Stimulated activated CD4-positive, alpha-beta T cell treated with anti-CD3 and anti-CD28 coated beads, TNF-alpha, amount 100 ng/mL, for 48 hours (primary cell): ENCODE data around the gene PHACTR3.
A peak's percentile ranks its signal among the peaks of the same experiment; 100 is the strongest.
"Not testable (repeated sequence)": the region's sequence is repeated elsewhere in the genome, so short reads cannot be mapped to it uniquely, and the experiment has no call there.

Experiments
- DNase-seq, 3 donors: peaks; one replicate each; pipeline ENCODE4 v3.0.0-alpha.2; 2020; ENCODE audit warnings: low read depth in 3 of 3

PHACTR3 gene

DNA sequence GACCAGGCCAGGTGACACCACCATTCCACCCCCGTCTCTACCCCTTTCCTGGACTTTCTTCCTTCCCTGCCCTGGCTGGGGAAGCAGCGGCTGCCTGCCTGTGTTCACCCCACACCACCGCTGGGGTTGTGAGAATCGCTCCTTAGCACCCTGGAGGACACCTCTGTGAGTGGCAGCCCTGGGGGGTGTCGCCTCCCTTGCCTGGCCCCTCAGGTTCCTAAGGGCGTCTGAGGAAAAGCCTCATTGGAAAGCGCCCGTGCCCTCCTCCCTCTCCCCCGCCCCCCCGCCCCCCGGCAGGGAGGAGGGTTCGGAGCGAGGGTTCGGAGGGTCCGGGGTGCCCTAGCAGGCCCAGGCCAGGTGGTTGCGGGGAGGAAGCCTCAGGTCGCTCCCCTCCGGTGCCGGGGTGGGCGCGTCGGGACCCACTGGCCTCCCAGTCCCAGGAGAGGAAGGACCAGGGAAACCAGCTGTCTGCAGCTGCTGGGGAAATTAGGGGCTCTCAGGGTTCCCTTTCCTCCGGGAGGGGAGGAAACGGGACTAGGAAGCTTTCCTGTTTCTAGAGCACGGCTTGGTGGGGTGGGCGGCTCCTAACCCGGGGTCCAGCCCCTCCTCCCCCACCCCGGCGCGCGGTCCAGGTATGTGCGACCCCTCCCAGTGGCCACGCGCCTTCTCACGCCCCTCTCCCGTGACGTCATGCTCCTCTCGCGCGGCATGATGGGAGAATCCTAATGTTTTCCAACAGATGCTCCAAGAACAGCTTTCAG is at the start of gene PHACTR3:
Gene PHACTR3, plus strand, starts transcription at position 760 of the 761 bp plus-strand sequence. CDS start 475 bp downstream, outside the sequence.
- no peak for DNase-seq

DNA sequence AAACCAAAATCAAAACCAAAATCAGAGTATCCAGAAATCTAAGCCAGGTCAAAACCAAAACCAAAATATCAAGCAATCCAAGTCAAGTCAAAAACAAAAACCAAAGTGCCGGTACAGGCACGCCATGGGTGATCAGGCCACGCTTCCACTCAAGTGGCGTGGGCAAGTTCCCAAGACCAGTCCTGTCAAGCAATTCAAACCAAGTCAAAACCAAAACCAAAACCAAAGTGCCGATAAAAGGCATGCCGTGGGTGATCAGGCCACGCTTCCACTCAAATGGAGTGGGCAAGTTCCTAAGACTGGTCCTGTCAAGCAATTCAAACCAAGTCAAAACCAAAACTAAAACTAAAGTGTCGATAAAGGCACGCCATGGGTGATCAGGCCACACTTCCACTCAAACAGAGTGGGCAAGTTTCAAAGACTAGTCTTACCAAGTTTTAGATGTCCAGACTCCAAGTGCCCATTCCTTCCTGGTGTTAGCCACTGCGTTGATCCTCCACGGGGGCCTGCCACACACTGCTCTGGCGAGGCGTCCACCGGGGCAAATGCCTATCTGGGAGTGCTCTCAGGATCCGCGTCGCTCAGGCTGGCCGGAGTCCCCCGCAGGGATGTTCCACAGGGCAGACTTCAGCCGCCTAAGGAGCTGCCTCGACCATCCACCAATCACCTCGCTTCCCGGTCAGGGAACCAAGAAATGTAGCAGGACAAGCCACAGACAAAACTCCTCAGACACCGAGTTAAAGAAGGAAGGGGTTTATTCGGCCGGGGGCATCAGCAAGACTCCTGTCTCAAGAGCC is 46.4 kb upstream of the PHACTR3 start:
- not testable (repeated sequence) for DNase-seq

DNA sequence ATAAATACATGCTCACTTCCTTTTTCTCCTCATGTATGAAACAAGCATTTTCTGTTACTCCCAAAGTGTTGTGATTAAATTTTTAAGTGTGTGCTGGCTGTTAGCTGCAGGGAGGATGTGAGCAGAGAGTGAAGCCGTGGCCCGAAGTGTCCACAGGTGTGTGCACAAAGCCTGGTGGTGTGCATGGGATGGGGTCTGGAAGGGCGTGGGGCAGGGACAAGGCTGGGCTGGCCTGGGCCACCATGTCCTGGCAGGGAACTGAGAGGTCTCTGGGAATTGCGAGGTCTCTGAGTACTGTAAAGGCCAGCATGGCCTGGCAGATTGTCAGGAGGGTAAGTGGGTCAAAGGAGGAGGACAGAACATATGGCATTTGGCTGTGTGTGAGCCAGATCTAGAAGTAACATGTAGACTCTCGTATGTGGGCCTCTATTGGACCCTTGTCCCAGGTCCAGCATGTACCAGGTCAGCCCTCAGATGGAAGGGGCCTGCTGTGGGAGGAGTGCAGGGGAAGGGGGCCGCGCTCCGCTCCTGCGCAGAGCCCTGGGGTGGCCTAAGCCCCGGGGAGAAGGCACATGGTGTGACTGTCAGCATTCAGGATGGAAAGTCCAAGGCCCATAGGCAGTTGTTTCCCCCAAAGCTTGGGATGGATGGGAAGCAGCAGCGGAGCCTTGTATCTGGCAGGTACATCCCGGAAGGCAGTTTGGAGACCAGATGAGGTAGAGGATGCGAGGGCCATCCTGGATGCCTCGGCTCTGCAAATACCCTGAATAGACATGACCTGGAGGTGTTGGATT is 45.1 kb upstream of the PHACTR3 start:
- no peak for DNase-seq

DNA sequence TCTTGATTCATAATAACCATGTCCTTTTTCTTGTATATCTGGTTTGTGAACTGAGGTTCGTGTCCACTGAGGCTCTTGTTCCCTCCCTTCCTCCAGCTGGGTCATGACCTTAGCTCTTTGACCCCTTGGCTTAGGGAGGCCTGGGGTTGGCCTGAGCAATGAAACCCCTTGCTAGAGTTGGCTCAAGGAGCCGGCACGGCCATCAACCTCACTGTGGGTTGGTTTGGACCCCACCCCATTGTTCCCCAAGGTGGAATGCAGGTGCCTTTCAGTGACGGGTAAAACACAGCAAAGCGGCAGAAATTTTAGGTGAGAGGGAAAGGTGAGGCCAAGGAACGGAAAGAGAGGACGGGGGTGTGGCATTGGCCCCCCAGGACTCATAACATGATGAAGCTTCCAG is 44.5 kb upstream of the PHACTR3 start:
- no peak for DNase-seq

DNA sequence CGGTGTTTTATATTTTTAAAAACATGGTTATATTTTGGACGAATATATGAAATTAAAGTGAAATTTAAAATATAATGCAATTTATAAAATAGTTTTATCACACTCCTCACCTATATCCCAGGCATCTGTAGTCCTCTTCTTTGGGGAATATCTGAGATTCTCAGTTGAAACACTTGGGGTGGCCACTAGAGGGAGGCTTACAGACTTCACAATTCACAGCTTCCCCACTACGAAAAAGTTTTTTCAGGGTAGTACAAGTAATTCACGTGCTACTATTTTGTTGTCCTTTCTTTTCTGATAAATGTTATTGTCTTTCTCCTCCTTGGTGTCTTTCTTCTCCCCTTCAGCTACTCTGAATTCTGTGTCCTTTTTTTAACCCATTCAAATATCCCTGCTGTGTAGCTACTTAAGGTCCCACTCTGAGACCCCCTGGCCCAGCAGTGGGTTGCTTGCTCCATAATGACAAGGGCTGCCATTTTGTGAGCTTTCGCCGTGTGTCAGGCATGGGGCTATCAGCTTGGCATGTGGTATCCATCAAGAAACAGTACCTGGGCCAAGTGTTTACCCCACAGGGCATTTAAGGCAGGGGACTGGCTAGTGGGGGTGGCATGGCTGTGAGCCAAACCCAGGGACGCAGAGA is 43.6 kb upstream of the PHACTR3 start:
- DNase-seq = no peak

DNA sequence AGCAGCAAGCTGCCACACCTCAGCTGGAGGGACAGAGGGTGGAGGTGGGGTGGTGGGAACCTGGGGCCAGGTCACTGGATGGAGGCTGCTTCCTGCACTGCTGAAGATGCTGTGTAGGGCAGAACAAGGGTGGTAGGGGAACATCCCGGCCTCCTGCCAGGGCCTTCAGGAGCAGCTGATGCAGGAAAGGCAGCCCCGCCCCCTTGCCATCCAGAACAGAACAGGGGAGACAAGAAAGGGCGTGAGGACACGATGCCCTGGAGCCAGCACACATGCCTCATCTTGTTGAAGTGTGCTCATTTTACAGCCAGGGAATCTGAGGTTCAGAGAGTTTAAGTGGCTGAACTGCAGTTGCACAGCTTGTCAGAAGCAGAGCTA is 43.1 kb upstream of the PHACTR3 start:
- no peak for DNase-seq

DNA sequence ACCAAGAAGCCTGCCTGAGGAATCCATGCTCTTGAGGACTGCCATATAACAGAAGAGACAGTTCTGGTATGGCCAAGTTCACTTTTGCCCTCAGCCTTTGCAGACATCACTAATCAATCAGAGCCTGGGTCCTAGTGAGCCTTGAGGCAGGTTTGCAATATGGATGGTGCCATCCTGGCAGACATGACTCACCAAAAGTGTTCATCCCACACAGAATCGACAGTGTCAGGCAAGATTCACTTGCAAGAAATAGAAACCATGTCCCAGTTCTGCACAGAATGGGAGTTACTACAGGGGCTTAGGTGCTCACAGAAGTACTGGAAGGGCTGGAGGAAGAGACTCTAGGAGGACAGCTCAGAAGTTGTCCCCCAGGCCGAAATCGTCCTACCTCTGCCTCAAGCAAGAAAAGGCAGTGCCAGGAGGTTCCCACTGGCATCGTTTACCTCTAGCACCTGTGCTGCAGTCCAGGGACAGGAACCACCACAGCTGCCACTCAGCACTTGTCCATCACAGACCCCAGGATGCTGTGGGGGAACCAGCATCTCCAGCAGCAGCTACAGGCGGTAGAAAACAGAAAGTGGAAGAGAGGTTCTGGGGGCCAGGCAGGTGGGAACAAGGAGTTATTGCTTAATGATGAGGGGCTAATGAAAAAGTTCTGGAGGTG is 42.6 kb upstream of the PHACTR3 start:
- DNase-seq = no peak

DNA sequence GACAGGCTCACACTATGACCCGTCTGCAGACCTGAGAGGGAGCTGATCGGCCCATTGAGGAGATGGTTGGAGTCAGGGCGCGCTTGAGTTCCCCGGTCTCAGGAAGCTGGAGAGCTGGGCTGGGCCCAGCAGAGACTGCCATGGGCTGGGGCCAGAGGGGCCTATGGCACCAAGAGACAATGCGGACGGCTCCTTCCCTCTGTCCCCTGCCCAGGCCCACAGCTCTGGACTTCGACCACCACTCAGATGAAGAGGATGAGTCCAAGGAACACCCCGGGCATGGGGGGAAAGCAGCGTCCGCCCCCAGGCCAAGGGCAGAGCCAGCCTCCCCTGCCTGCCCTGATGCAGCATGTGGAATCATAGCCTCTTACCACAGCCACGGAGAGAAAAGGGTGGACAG is 40.2 kb upstream of the PHACTR3 start:
- no peak for DNase-seq

DNA sequence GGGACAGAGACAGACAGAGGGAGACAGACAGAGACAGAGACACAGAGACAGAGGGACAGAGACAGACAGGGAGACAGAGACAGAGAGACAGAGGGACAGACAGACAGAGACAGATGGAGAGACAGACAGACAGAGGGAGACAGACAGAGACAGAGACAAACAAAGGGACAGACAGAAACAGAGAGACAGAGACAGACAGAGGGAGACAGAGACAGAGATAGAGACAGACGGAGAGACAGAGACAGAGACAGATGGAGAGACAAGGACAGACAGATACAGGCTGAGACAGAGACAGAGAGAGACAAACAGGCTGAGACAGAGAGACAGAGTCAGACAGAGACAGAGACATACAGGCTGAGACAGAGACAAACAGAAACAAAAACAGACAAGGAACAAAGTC is 39.4 kb upstream of the PHACTR3 start:
- DNase-seq = no peak

DNA sequence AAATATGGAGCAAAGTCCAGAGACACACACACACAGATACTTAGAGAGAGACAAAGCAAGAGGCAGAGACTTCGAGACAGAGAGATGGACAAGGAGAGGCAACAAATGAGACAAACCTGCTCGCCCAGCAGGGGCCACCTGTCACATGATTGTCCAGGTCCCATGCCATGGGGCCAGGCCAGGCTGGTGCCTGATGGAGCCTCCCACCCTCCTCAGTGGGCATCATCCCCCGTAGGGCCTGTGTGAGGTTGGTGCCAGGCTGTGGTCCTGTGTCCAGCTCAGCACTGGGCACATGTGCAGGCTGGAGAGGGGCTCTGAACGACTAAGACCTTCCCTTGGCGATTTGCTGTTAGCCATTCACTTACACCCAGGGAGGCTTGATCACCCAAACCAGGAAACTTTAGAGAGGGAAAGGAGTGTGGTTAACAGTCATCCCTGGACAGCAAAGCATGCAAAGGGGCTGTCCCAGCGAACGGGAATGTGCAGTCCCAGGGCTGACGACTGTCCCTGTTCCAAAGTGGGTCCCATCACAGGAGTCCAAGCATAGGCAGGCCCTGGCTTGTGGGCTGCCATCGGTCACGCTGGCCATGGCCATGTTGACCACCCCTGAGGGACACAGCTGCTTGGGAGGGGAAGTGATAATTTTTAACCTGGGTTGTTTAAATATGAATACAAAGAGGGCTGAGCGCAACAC is 38.4 kb upstream of the PHACTR3 start:
- no peak for DNase-seq

DNA sequence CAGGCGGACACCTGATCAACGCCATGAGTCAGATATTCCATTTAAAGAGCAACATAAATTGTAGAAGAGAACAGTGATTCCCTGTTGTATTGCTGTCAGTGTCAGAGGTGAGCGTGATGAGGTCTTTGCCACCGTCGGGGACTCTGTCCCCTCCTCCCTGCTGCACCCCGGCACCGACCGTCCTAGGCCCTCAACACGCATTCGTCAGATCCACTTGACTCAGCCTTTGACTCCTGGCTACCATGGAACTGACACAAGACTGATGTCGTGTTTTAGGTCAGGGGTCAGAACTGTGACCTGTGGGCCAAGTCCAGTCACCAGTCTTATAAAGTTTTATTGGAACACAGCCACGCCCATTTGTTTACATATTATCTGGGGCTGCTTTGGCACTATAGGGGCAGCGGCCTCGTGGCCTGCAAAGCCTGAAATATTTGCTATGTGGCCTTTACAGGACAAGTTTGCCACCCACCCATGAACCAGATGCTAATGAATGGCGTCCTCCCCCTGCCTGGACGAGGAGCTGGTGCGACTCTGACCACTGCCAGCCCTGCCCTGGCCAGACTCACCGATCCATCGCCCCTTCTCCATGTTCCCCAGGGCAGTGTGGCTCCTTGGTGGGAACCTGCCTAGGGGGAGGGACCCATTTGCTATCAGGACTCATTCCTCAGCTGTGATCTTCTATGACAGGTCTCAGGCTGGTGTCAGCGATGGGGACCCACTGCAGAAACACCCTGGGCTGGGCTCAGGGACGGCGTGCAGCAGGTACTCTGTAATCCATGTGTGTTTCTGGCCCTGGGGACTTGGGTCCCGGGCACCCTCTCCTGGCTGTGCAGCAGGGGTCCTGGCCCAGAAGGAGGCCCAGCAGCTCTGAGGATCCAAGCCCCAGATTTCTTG is 37.5 kb upstream of the PHACTR3 start:
- no peak for DNase-seq

DNA sequence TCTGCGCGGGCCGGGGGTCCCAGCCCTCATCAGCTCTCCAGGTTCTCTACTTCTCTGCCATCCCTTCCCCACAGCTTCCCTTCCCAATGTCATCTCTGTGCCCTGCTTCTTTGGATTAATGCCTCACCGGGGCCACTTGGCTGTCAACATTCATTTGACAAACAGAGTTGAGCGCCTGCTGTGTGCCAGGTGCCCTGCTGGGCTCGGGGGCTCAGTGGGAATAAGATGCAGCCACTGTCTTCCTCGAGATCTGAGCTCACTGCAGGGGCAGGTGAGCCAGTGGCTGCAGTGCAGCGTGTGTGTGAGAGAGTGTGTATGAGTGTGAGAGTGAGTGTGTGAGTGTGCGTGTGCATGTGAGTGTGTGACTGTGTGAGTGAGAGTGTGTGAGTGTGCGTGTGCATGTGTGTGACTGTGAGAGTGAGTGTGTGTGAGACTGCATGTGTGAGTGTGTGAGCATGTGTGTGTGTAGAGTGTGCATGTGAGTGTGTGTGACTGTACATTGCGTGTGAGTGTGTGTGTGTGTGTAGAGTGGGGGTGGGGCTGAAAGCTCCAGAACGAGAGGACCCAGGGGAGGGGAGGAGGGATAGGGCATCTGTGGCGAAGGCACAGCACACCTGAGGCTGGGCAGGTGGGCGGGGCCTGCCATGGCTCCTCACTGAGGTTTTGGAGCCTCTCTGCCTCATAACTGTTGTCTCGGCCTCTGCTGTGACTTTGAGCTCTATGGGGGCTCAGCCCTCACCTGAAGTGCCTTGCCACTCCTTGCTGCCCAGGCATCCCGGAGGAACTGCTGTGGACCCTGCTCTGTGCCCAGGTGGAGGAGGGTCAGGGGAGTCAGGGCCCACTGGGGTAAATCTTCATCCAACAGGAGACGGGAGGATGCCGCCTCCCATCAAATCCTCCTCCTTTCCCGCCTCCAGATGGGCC is 36.5 kb upstream of the PHACTR3 start:
- no peak for DNase-seq

DNA sequence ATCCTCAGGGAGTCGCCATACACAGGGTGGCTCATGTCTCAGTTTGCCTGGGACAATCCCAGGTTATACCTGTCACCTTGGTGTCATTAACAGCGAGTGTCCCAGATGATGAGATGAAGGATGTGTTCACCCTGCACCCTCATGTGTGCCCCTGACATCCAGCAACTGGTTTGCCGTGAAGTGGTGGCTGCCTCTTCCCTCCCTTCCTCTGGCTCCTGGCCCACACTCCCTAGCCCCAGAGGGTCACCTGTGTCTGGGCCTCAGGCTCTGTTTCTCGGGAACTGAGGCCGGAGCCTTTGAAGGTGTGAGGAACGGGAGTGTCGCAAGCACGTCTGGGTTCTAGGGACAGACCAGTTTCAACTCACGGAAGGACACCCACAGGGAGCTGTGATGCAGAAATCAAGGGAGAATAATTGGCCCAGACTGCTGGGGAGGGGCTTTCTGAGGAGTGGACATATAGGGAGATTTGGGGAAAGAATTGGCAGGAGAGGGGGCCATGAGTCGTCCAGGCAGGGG is 35.8 kb upstream of the PHACTR3 start:
- DNase-seq = no peak

DNA sequence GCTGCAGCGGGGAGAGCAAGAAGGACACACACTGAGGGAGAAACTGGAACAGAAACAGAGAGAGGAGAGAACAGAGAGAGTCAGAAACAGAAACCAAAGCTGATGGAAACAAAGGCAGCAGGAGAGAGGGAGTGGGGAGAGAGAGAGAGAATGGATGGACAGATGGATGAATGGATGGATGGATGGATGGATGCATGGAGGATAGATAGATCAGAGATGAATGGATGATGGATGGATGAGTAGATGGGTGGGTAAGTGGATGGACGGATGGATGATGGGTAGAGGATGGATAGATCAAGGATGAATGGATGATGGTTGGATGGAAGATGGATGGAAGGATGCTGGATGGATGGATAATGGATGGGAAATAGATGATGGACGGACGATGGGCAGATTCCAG is 35.0 kb upstream of the PHACTR3 start:
- DNase-seq = no peak

DNA sequence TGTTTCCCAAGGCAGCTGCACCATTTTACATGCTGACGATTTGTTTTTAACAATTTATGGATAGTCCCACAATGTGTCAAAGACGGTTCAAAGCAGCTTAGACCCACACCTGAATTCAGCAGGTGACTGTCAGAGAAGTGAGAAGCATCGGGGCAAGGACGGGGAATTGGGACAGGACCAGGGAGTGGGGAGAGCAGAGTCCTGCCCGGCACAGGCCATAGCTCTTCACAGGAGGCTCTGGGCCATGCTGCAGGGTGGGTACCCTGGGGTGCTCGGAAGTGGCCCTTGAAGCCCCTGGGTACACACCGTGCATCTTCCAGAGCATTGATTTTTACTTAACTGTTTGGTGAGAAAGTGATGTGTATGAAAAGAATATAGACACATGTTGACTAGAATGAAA is 33.2 kb upstream of the PHACTR3 start:
- no peak for DNase-seq

DNA sequence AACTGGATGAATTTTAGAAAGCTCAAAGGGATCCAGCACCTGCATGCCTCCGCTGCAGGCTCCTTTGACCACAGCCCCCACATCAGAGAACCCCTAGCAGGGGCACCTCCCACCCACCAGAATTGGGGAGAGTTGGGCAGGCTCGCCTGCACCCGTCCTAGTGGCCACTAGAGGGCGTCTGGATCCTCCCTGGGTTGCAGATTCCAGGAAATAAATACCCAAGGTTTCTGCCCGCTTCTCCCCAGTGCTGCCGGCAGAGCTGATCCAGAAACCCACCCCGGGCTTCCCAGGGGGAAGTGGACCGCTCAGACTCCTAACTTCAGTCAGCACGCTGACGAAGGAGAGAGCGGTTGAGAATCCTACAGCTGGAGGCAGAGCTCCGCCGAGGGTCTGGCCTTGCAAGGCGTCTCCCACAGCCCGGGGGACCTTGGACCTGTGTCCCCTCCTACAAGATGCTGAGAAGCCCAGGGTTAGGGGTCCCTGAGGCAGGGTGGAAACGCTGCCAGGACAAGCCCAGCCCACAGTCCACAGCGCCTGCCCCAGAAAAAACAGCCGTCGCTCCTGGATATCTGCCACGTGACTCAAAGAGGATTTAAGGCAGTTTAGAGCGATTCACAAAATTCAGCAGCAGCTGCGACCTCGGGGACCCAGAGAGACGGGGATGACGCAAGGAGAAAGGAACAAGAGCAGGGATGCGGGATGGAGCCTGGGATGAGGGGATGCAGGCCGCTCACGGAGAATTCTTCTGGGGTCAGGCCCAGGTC is 32.6 kb upstream of the PHACTR3 start:
- DNase-seq = peak; percentile 19 to 44 (median 23)

DNA sequence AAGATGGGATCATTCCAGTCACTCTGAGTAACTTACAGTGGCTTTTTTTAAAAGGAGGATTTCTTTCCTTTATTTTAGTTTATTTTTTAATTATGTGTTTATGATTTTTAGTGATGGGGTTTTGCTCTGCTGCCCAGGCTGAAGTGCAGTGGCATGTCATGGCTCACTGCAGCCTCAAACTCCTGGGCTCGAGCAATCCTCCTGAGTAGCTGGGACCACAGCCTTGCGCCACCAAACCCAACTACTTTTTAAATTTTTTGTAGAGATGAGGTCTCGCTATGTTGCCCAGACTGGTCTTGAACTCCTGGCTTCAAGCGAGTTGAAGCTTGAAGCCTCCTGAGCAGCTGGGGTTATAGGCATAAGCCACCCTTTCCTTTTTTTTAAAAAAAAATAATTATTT is 31.8 kb upstream of the PHACTR3 start:
- DNase-seq = no peak

DNA sequence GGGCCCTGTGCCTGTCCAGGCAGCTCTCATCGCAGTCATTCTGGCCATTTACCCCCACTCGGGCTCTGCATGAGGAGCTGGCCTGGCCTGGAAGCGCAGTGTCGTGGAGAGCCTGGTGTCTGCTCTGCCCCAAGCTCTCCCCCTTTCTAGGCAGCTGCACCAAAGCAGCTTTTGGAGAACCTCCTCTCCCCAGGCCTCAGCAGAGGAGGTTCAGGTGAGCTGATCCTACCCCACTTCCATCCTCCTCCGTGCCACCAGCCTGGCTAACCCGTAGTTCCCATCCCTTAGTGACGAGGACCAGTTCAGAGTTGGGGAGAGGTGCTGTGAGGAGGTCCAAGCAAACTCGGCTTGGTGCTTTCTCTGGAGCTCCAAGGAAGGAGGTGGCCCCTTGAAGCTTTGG is 30.5 kb upstream of the PHACTR3 start:
- DNase-seq = no peak
